Osteoblast (primary cell): Measurements from ENCODE around the gene PRR19. TPM values are rescaled to one million over a fixed set of nuclear protein-coding genes. Genes with fewer than 3 reads are reported as not detected.
"Not testable (repeated sequence)": the region's sequence is repeated elsewhere in the genome, so short reads cannot be mapped to it uniquely, and the experiment has no call there.

Source experiments
- DNase-seq: peaks from one replicate; pipeline ENCODE4 v3.0.0; 2011; ENCODE audit warnings: low spot score, mixed read lengths; ENCODE audit not compliant: insufficient read length; ENCODE audit errors: missing footprints
- H2AFZ ChIP-seq: 2 replicates; pipeline ENCODE4 v1.6.0; 2011; ENCODE audit warnings: mild to moderate bottlenecking, low read length
- H3K27ac ChIP-seq: 2 replicates; pipeline ENCODE4 v1.5.1; 2011; ENCODE audit warnings: mild to moderate bottlenecking, low read depth, low read length, moderate library complexity
- H3K27me3 ChIP-seq: 2 replicates; pipeline ENCODE4 v1.6.0; 2012; ENCODE audit warnings: mild to moderate bottlenecking, control low read depth, inconsistent platforms, low read length, moderate library complexity; ENCODE audit not compliant: insufficient read depth
- H3K36me3 ChIP-seq: 2 replicates; pipeline ENCODE4 v1.5.1; 2011; ENCODE audit warnings: mild to moderate bottlenecking, low read length, control low read depth, moderate library complexity; ENCODE audit not compliant: insufficient read depth
- H3K4me1 ChIP-seq: 2 replicates; pipeline ENCODE4 v1.5.1; 2011; ENCODE audit warnings: mild to moderate bottlenecking, low read length, control low read depth, moderate library complexity; ENCODE audit not compliant: insufficient read depth
- H3K4me2 ChIP-seq: 2 replicates; pipeline ENCODE4 v1.6.0; 2011; ENCODE audit warnings: mild to moderate bottlenecking, low read length; ENCODE audit not compliant: insufficient read depth
- H3K4me3 ChIP-seq: fragments of 200-600 bp; sonication (generic); 3 replicates; pipeline ENCODE4 v1.5.1; 2012; ENCODE audit warnings: mild to moderate bottlenecking, low read length, inconsistent platforms; ENCODE audit not compliant: insufficient read depth
- H3K79me2 ChIP-seq: 2 replicates; pipeline ENCODE4 v1.6.0; 2012; ENCODE audit warnings: mild to moderate bottlenecking, low read length, control low read depth, inconsistent platforms; ENCODE audit not compliant: insufficient read depth
- H3K9me3 ChIP-seq: 2 replicates; pipeline ENCODE4 v1.5.1; 2011; ENCODE audit warnings: low read depth, low read length, control low read depth
- H4K20me1 ChIP-seq: 2 replicates; pipeline ENCODE4 v1.6.0; 2012; ENCODE audit warnings: mild to moderate bottlenecking, low read length, control low read depth; ENCODE audit not compliant: insufficient read depth
- total RNA-seq: library from RNA; depleted of rRNA; stranded (reverse); fragments of >200 nt; gene quantifications from 2 replicates; pipeline ENCODE4 v1.2.3, GENCODE V29; 2012
- TF ChIP-seq, protein P1 (sequence below): IDR thresholded peaks from 2 replicates; pipeline ENCODE4 v1.5.1; 2011; ENCODE audit warnings: mild to moderate bottlenecking, low read depth, low read length, moderate library complexity; ENCODE audit errors: extremely low read depth

PRR19 gene
- total RNA-seq, 1 donor = 0.36 TPM

DNA sequence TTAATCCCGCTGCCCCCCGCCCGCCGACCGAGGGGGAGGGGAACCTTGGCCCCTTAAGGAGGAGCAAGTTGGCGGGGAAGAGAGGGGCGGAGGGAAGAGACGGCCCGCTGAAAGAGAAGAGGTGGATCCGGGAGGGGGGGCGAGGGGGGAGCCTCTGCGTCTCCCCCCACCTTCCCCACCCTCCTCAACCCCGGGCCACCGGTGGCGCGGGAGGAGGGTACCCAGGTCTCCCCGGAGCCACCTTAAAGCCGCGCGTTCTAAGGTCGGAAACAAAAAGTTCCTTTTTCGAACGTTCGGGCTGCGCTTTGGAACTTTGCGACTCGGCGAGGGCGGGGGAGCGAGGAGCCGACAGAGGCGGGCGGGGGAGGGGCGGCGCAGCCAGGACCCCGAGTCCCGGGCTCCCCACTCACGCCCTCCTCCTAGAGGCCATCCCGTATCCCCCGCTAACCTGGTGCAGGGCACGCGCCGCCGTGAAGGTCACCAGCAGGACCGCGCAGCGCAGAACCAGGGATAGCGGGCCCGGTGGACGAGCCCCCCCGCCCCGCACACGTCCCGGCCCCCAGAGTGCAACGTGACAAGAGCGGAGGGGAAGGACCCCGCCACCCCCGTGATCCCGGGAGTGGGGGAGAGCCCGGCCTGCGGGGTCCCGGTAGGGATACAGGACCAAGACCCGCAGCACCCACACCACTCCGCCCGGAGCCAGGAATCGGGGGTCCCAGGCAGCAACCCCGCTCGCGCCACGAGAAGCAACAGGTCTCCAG is 47.7 kb upstream of the PRR19 start:
- DNase-seq = peak; percentile 90
- no peaks in the 10 kb centered on the region for H3K9me3 ChIP-seq

DNA sequence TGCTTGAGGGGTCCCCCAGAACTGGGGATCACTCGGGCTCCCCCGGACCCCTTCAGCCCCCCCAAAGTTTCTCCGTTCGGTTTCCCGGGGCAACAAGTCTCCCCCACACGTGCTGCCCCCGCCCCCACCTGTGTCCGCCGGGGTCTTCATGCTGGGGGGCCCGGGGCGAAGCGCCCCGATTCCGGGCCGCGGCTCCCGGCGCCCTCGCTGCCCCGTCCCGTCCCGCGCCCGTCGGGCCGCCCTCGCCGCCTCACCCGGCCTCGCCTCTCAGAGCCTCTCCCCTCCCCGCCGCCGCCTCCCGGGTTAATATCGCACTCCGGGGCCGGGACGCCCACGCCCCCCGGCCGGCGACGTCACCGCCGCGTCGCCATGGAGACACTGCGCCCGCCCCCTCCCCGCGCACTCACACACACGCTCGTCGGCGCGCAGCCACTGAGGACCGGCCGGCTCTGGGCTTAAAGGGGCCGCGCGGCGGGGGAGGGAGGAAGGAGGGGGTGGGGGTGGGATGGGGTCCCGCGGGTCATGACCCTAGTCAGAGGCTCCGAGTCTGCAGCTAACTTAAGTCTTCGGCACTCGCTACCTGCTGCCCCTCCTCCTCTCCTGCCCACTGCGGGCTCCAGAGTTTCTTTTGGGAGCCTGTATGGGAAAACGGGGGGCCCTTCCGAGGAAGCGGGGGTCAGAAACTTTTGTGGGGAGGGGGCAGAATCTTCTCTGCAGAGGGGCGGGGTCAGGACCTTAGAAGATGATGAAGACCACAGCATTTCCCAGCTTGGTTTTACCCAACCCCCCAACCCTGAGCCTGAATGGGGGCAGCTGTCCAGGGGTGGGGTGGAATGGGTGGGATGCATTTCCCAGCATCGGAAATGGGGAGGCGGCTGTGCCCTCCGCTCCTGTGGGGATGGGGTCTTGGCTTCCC is 46.8 kb upstream of the PRR19 start, which contains the start of gene ERF:
Gene ERF (minus strand): TSS at position 279 of the 916 bp plus-strand sequence. CDS start 129 bp downstream, at position 150.
- Histone ChIP-seq H3K79me2 (peaks cover 45% of the 10 kb centered on the region), H3K4me3 (peak within 1 kb of the TSS; percentile 95)
- TF ChIP-seq, protein P1, sequence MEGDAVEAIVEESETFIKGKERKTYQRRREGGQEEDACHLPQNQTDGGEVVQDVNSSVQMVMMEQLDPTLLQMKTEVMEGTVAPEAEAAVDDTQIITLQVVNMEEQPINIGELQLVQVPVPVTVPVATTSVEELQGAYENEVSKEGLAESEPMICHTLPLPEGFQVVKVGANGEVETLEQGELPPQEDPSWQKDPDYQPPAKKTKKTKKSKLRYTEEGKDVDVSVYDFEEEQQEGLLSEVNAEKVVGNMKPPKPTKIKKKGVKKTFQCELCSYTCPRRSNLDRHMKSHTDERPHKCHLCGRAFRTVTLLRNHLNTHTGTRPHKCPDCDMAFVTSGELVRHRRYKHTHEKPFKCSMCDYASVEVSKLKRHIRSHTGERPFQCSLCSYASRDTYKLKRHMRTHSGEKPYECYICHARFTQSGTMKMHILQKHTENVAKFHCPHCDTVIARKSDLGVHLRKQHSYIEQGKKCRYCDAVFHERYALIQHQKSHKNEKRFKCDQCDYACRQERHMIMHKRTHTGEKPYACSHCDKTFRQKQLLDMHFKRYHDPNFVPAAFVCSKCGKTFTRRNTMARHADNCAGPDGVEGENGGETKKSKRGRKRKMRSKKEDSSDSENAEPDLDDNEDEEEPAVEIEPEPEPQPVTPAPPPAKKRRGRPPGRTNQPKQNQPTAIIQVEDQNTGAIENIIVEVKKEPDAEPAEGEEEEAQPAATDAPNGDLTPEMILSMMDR = no peak

More for the DNA sequence above, 47.7 kb upstream of the PRR19 start:
- H3K4me1 ChIP-seq = peaks cover 41% of the 10 kb centered on the region
- peaks cover 54% of the 10 kb centered on the region for H3K79me2 ChIP-seq
- peak overlapping the region; percentile 95 for H3K4me3 ChIP-seq
- H3K27me3 ChIP-seq = no peaks in the 10 kb centered on the region
- TF ChIP-seq, protein P1 = no peak
- H3K36me3 ChIP-seq = peaks cover 14% of the 10 kb centered on the region
- H4K20me1 ChIP-seq = peaks cover 20% of the 10 kb centered on the region
- H2AFZ ChIP-seq = no peak overlapping the region
- peak overlapping the region; percentile 70 for H3K4me2 ChIP-seq
- H3K27ac ChIP-seq = peak overlapping the region; percentile 90

DNA sequence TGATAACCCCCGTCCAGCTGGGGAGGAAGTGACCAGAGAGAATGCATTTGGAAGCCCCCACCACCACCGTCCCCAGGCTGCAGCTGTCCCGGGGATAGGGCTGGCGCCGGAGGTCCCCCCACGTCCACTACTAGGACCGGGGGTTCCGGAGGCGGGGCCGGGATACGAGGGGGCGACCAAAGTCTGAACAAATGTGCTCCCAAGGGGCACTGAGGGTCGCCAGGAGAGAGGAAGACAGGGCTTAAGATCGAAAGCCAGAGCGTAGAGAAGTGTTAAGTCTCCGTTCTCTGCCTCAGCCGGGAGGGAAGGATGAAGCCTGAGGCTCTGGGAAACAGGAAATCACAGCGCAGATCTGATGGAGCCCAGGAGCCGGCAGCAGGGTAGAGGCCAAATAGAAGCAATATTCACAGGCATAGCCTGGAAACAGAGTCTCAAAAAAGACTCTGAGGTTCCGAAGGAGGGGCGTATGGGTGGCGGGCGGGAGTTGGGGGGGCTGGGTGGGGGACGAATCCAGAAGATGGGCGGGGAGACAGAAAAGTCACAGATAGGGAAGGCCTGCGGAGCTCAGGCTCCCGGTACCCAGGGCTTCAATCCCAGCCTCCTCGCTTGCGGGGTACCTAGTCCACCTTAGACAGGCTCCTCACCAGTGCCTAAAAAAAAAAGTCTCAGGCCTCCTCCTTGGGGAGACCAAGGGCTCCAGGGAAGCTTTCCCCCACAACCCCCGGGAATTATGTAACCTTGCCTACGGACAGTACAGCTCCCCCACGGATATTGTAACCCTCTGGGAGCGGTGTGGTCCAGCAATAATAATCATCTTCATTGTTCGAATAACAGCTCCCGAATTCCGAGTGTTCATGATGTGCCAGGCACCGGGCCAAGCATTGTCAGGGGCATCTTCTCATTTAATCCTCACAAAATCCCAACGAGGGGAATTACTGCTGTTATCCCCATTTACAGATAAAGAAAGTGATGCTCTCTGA is 45.9 kb upstream of the PRR19 start:
- no peaks in the 10 kb centered on the region for H3K36me3 ChIP-seq
- no peaks in the 10 kb centered on the region for H3K27me3 ChIP-seq
- TF ChIP-seq, protein P1 = no peak
- peaks cover 7% of the 10 kb centered on the region for H4K20me1 ChIP-seq
- peak overlapping the region; percentile 95 for H3K4me3 ChIP-seq
- DNase-seq = peak; percentile 91
- H3K9me3 ChIP-seq = no peaks in the 10 kb centered on the region
- peak overlapping the region; percentile 89 for H3K4me2 ChIP-seq
- peaks cover 36% of the 10 kb centered on the region for H3K79me2 ChIP-seq
- peaks cover 29% of the 10 kb centered on the region for H3K4me1 ChIP-seq
- peak overlapping the region; percentile 94 for H2AFZ ChIP-seq
- peak overlapping the region; percentile 80 for H3K27ac ChIP-seq

More for the DNA sequence above, 46.8 kb upstream of the PRR19 start, which contains the start of gene ERF:
- no peaks in the 10 kb centered on the region for H3K27me3 ChIP-seq
- H3K9me3 ChIP-seq = no peaks in the 10 kb centered on the region
- H2AFZ ChIP-seq = peak within 1 kb of the TSS; percentile 94
- H4K20me1 ChIP-seq = peaks cover 15% of the 10 kb centered on the region
- H3K27ac ChIP-seq = peak within 1 kb of the TSS; percentile 90
- DNase-seq = peak; percentile 100
- H3K4me2 ChIP-seq = peak within 1 kb of the TSS; percentile 89
- H3K4me1 ChIP-seq = peaks cover 38% of the 10 kb centered on the region
- H3K36me3 ChIP-seq = peaks cover 5% of the 10 kb centered on the region

DNA sequence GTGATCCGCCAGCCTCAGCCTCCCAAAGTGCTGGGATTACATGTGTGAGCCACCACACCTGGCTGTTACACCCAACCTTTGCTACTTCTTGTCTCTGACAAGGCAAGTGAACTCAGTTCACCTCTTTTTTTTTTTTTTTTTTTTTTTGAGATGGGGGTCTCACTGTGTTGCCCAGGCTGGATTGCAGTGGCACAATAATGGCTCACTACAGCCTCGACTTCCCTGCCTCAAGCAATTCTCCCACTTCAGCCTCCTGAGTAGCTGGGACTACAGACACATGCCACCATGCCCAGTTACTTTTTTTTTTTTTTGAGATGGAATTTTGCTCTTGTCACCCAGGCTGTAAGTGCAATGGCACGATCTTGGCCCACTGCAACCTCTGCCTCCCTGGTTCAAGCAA is 44.1 kb upstream of the PRR19 start:
- not testable (repeated sequence) for H3K36me3 ChIP-seq, H4K20me1 ChIP-seq, H3K4me3 ChIP-seq, H3K4me2 ChIP-seq, DNase-seq, H3K27me3 ChIP-seq, H3K27ac ChIP-seq, H2AFZ ChIP-seq, H3K9me3 ChIP-seq
- Histone ChIP-seq H3K79me2 (peaks cover 18% of the 10 kb centered on the region), H3K4me1 (peaks cover 13% of the 10 kb centered on the region)
